Ascending aorta (tissue), 2 donors: ENCODE results near the gene CD44. TPM values are rescaled to one million over a fixed set of nuclear protein-coding genes. Genes with fewer than 3 reads are reported as not detected.

Experiments used
- DNase-seq, 2 donors: peaks; one replicate each; pipeline ENCODE4 v3.0.0-alpha.2; 2019; ENCODE audit warnings: low spot score in 2 of 2
- H3K27ac ChIP-seq, 2 donors: fragments of 200-600 bp; sonication (generic); one replicate each; pipeline ENCODE4 v1.5.1; 2016 to 2017; ENCODE audit warnings: mild to moderate bottlenecking in 1 of 2
- H3K27me3 ChIP-seq: fragments of 200-600 bp; sonication (generic); one replicate; pipeline ENCODE4 v1.5.1; 2017
- H3K36me3 ChIP-seq, 2 donors: fragments of 200-600 bp; sonication (generic); one replicate each; pipeline ENCODE4 v1.5.1; 2016
- H3K4me1 ChIP-seq, 2 donors: fragments of 200-600 bp; sonication (generic); one replicate each; pipeline ENCODE4 v1.5.1; 2016 to 2017; ENCODE audit warnings: mild to moderate bottlenecking in 1 of 2
- H3K4me3 ChIP-seq, 2 donors: fragments of 200-600 bp; sonication (generic); one replicate each; pipeline ENCODE4 v1.5.1; 2016 to 2017; ENCODE audit warnings: mild to moderate bottlenecking in 1 of 2
- H3K9me3 ChIP-seq, 2 donors: fragments of 200-600 bp; sonication (generic); one replicate each; pipeline ENCODE4 v1.5.1; 2016
- CTCF ChIP-seq, 3 experiments: fragments of 200-600 bp in 2 of 3; fragments of 450-650 bp in 1 of 3; sonication (generic) in 2 of 3; IDR thresholded peaks; one replicate each; pipeline ENCODE4 v1.5.1; 2016 to 2019; ENCODE audit warnings: antibody characterized with exemption in 3 of 3, mild to moderate bottlenecking in 1 of 3, moderate library complexity in 1 of 3
- intact Hi-C: fragments of 100-400 bp; cut with DNase I; formaldehyde crosslinking; loops from one replicate; pipeline ENCODE4 v1.15.1; 2023
- total RNA-seq: library from RNA; depleted of rRNA; stranded (reverse); fragments of >200 nt; gene quantifications from one replicate; pipeline ENCODE4 v1.1.0, GENCODE V29; 2016

CD44 gene
- total RNA-seq, 1 donor from 2014 or later = 188 TPM

GRCh38 chr11:35169754-35170153 is 30.8 kb downstream of the CD44 start:
- no peak for DNase-seq
- no peaks in the 10 kb centered on the region for H3K9me3 ChIP-seq
- no peak overlapping the region for H3K4me3 ChIP-seq
- peaks cover 31 to 73% of the 10 kb centered on the region in 2 donors for H3K4me1 ChIP-seq
- no peaks in the 10 kb centered on the region for H3K36me3 ChIP-seq
- peak overlapping the region; percentile 87 to 89 for H3K27ac ChIP-seq
- H3K27me3 ChIP-seq = no peaks in the 10 kb centered on the region
- no peak for TF ChIP-seq CTCF (IDR thresholded peaks at IDR 0.05)
- intact Hi-C loops = loop anchor here (5.0 kb wide), 4 partner anchors 43 to 198 kb away; no protein-coding TSS in a partner anchor

- no peaks in the 10 kb centered on the region for H3K27me3 ChIP-seq
- no peaks in the 10 kb centered on the region for H3K36me3 ChIP-seq
- peaks cover 28 to 73% of the 10 kb centered on the region in 2 donors for H3K4me1 ChIP-seq
- no peaks in the 10 kb centered on the region for H3K9me3 ChIP-seq
- H3K4me3 ChIP-seq = no peak overlapping the region
- intact Hi-C loops = loop anchor here (5.0 kb wide), 1 partner anchor 42 kb away; no protein-coding TSS in a partner anchor
- no peak for TF ChIP-seq CTCF (IDR thresholded peaks at IDR 0.05)
- DNase-seq = no peak
- peak overlapping the region; percentile 87 to 89 for H3K27ac ChIP-seq
Measured at GRCh38 chr11:35170503-35170902, 31.5 kb downstream of the CD44 start.

- Histone ChIP-seq H3K9me3 (no peaks in the 10 kb centered on the region), H3K27ac (peak overlapping the region; percentile 87 to 89), H3K36me3 (peaks cover 0 to under 1% of the 10 kb centered on the region in 2 donors), H3K4me1 (peaks cover 28 to 67% of the 10 kb centered on the region in 2 donors), H3K4me3 (no peak overlapping the region), H3K27me3 (no peaks in the 10 kb centered on the region)
- DNase-seq = no peak
- no peak for TF ChIP-seq CTCF (IDR thresholded peaks at IDR 0.05)
- intact Hi-C loops = loop anchor here (5.0 kb wide), 1 partner anchor 41 kb away; no protein-coding TSS in a partner anchor
Measured at GRCh38 chr11:35171226-35171625, 32.3 kb downstream of the CD44 start.

GRCh38 chr11:35173011-35173511 is 34.1 kb downstream of the CD44 start:
- H3K27me3 ChIP-seq = no peaks in the 10 kb centered on the region
- no peak overlapping the region for H3K4me3 ChIP-seq
- TF ChIP-seq CTCF (IDR thresholded peaks at IDR 0.05) = no peak
- no peak for DNase-seq
- no peaks in the 10 kb centered on the region for H3K9me3 ChIP-seq
- H3K27ac ChIP-seq = peak overlapping the region; percentile 49 to 75
- intact Hi-C loops = loop anchor here (5.0 kb wide), 1 partner anchor 39 kb away; no protein-coding TSS in a partner anchor
- peaks cover 15 to 52% of the 10 kb centered on the region in 2 donors for H3K4me1 ChIP-seq
- H3K36me3 ChIP-seq = peaks cover 13 to 19% of the 10 kb centered on the region in 2 donors

GRCh38 chr11:35173616-35174566 is 34.9 kb downstream of the CD44 start:
- intact Hi-C loops = loop anchor here (5.0 kb wide), 1 partner anchor 38 kb away; no protein-coding TSS in a partner anchor
- Histone ChIP-seq H3K9me3 (no peaks in the 10 kb centered on the region), H3K4me3 (no peak overlapping the region), H3K4me1 (peaks cover 15 to 47% of the 10 kb centered on the region in 2 donors), H3K27ac (peak overlapping the region; percentile 49 to 75), H3K36me3 (peaks cover 20 to 25% of the 10 kb centered on the region in 2 donors), H3K27me3 (no peaks in the 10 kb centered on the region)
- no peak for TF ChIP-seq CTCF (IDR thresholded peaks at IDR 0.05)
- no peak for DNase-seq
